Bronchial epithelial cell (primary cell): ENCODE data around the gene CHD5. TPM values are rescaled to one million over a fixed set of nuclear protein-coding genes. Genes with fewer than 3 reads are reported as not detected.

Experiments
- DNase-seq: peaks from one replicate; pipeline ENCODE4 v3.0.0-alpha.2; 2010; ENCODE audit warnings: low read depth
- FAIRE-seq: peaks from 2 replicates; lab custom pipeline; 2011; peaks lifted over from hg19 to GRCh38; lab: Jason Lieb, UNC
- H3K27me3 ChIP-seq: 2 replicates; pipeline ENCODE4 v1.5.1; 2011; ENCODE audit warnings: low read length; ENCODE audit not compliant: control insufficient read depth, insufficient read depth
- H3K36me3 ChIP-seq: 2 replicates; pipeline ENCODE4 v1.5.1; 2011; ENCODE audit warnings: low read length; ENCODE audit not compliant: control insufficient read depth, insufficient read depth
- H3K4me3 ChIP-seq: 2 replicates; pipeline ENCODE4 v1.5.1; 2011; ENCODE audit warnings: mild to moderate bottlenecking, low read depth, low read length, control low read depth
- CTCF ChIP-seq: IDR thresholded peaks from 2 replicates; pipeline ENCODE4 v1.5.1; 2011; ENCODE audit warnings: mild to moderate bottlenecking, moderate library complexity, low read length, control low read depth, inconsistent platforms; ENCODE audit not compliant: insufficient read depth, severe bottlenecking
- total RNA-seq: library from RNA; depleted of rRNA; stranded (reverse); fragments of >200 nt; gene quantifications from 2 replicates; pipeline ENCODE4 v1.2.1, GENCODE V29; 2014

CHD5 gene
- total RNA-seq, 1 donor from 2014 or later = 0.26 TPM

- no peak for TF ChIP-seq CTCF
- Histone ChIP-seq H3K36me3 (no peaks in the 10 kb centered on the region), H3K27me3 (no peaks in the 10 kb centered on the region), H3K4me3 (no peak overlapping the region)
- DNase-seq (no peak), FAIRE-seq (no peak)
Observed at GRCh38 chr1:6136516-6137220, 43.5 kb downstream of the CHD5 start.

- Histone ChIP-seq H3K27me3 (no peaks in the 10 kb centered on the region), H3K36me3 (no peaks in the 10 kb centered on the region), H3K4me3 (no peak overlapping the region)
- TF ChIP-seq CTCF = no peak
- DNase-seq (no peak), FAIRE-seq (no peak)
Observed at GRCh38 chr1:6134741-6135510, 45.2 kb downstream of the CHD5 start.

- FAIRE-seq (no peak), DNase-seq (no peak)
- H3K36me3 ChIP-seq = no peaks in the 10 kb centered on the region
- no peaks in the 10 kb centered on the region for H3K27me3 ChIP-seq
- no peak overlapping the region for H3K4me3 ChIP-seq
- no peak for TF ChIP-seq CTCF
Observed at GRCh38 chr1:6134206-6134605, 45.9 kb downstream of the CHD5 start.

GRCh38 chr1:6133146-6133895, 46.8 kb downstream of the CHD5 start:
- TF ChIP-seq CTCF = no peak
- no peak for DNase-seq
- H3K27me3 ChIP-seq = no peaks in the 10 kb centered on the region
- no peak for FAIRE-seq
- no peaks in the 10 kb centered on the region for H3K36me3 ChIP-seq
- no peak overlapping the region for H3K4me3 ChIP-seq

- no peak for TF ChIP-seq CTCF
- H3K4me3 ChIP-seq = no peak overlapping the region
- H3K36me3 ChIP-seq = no peaks in the 10 kb centered on the region
- DNase-seq (no peak), FAIRE-seq (no peak)
- no peaks in the 10 kb centered on the region for H3K27me3 ChIP-seq
Observed at GRCh38 chr1:6131561-6131960, 48.6 kb downstream of the CHD5 start.
